ENCODE results near the gene F2R. TPM values are rescaled to one million over a fixed set of nuclear protein-coding genes. Genes with fewer than 3 reads are reported as not detected.

F2R gene
- total RNA-seq, 1 experiment from 2014 or later = 16.9 TPM

- 0 out of 2 replicates have a peak, but pooled peaks cover 5% of the 10 kb centered on the region for H3K4me1 ChIP-seq (ENCODE audit: insufficient read depth, low read length)
- H3K27me3 ChIP-seq (ENCODE audit: low read length) = no peaks in the 10 kb centered on the region
- H3K27ac ChIP-seq (ENCODE audit: low read length) = no peak overlapping the region
- CTCF ChIA-PET = no interaction called here
- H3K4me2 ChIP-seq (ENCODE audit: low read length) = no peak overlapping the region
- no peak for DNase-seq
- ATAC-seq = no peak
- H4K20me1 ChIP-seq (ENCODE audit: low read length) = no peaks in the 10 kb centered on the region
- H3K79me2 ChIP-seq (ENCODE audit: low read length) = no peaks in the 10 kb centered on the region
- H3K9me2 ChIP-seq (replicated peaks; ENCODE audit: low read length) = no peaks in the 10 kb centered on the region
- BruUV-seq (replicated peaks) = no TSS peak
- no peak overlapping the region for H3K9ac ChIP-seq (ENCODE audit: low read length)
- H3K36me3 ChIP-seq (ENCODE audit: low read depth, low read length) = no peaks in the 10 kb centered on the region
- H3K4me3 ChIP-seq (ENCODE audit: low read length) = no peak overlapping the region
- intact Hi-C loops (cut with micrococcal nuclease) = no loop called here
- POLR2A ChIA-PET (ENCODE audit: unreplicated experiment) = no interaction called here
- TF ChIP-seq CTCF (conservative IDR thresholded peaks at IDR 0.05; ENCODE audit: low read depth, low read length) = no peak
- no peak for TF ChIP-seq EZH2 (IDR thresholded peaks at IDR 0.05; ENCODE audit: low read length, unreplicated experiment)
- TF ChIP-seq EZH2phosphoT487 (IDR thresholded peaks at IDR 0.05; ENCODE audit: borderline replicate concordance, low read length) = no peak
- H3K9me3 ChIP-seq (ENCODE audit: low read length) = no peaks in the 10 kb centered on the region
- H3F3A ChIP-seq (ENCODE audit: low read length, unreplicated experiment) = no peaks in the 10 kb centered on the region
- no peak overlapping the region for H2AFZ ChIP-seq (ENCODE audit: low read length)
These were observed 45.4 kb upstream of the F2R start for GRCh38 chr5:76670508-76670907.

- Histone ChIP-seq H3K79me2 (ENCODE audit: low read length) (no peaks in the 10 kb centered on the region), H3K9me3 (ENCODE audit: low read length) (no peaks in the 10 kb centered on the region), H3K36me3 (ENCODE audit: low read depth, low read length) (no peaks in the 10 kb centered on the region), H3K4me3 (ENCODE audit: low read length) (no peak overlapping the region), H2AFZ (ENCODE audit: low read length) (0 out of 2 replicates have a peak overlapping the region, but pooled peaks have one; percentile 26), H3K9ac (ENCODE audit: low read length) (no peak overlapping the region), H3K27ac (ENCODE audit: low read length) (no peak overlapping the region), H3F3A (ENCODE audit: low read length, unreplicated experiment) (no peaks in the 10 kb centered on the region), H3K4me1 (ENCODE audit: insufficient read depth, low read length) (0 out of 2 replicates have a peak, but pooled peaks cover 5% of the 10 kb centered on the region), H3K9me2 (replicated peaks; ENCODE audit: low read length) (no peaks in the 10 kb centered on the region), H4K20me1 (ENCODE audit: low read length) (no peaks in the 10 kb centered on the region), H3K4me2 (ENCODE audit: low read length) (no peak overlapping the region), H3K27me3 (ENCODE audit: low read length) (no peaks in the 10 kb centered on the region)
- intact Hi-C loops (cut with micrococcal nuclease) = no loop called here
- ChIA-PET CTCF (no interaction called here), POLR2A (ENCODE audit: unreplicated experiment) (no interaction called here)
- DNase-seq = no peak
- TF ChIP-seq EZH2phosphoT487 (IDR thresholded peaks at IDR 0.05; ENCODE audit: borderline replicate concordance, low read length) = no peak
- TF ChIP-seq EZH2 (IDR thresholded peaks at IDR 0.05; ENCODE audit: low read length, unreplicated experiment) = no peak
- TF ChIP-seq CTCF (conservative IDR thresholded peaks at IDR 0.05; ENCODE audit: low read depth, low read length) = no peak
- BruUV-seq (replicated peaks) = no TSS peak
- ATAC-seq = peak; percentile 91
These were observed 43.7 kb upstream of the F2R start for GRCh38 chr5:76672242-76672641.

DNA sequence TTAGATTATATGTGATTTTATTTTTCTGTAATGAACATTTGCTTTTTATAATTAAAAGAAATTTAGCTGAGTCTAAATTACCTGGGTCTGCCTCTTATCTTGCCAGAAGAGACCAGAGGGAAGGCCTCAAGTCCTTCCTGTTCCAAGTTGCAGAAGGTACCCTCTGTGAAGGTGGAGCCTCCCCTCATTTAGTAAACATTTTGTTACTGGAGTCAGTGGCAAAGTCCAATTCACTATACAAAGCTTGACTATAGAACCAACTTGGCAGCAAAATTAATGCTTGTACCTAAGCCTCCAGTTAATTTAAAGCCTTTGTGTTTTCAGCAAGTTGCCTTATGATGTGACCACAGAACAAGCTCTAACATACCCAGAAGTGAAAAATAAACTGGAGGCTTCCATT is 42.8 kb upstream of the F2R start:
- H3K36me3 ChIP-seq (ENCODE audit: low read depth, low read length) = no peaks in the 10 kb centered on the region
- H4K20me1 ChIP-seq (ENCODE audit: low read length) = no peaks in the 10 kb centered on the region
- TF ChIP-seq EZH2 (IDR thresholded peaks at IDR 0.05; ENCODE audit: low read length, unreplicated experiment) (no peak), EZH2phosphoT487 (IDR thresholded peaks at IDR 0.05; ENCODE audit: borderline replicate concordance, low read length) (no peak), CTCF (conservative IDR thresholded peaks at IDR 0.05; ENCODE audit: low read depth, low read length) (no peak)
- H3K4me3 ChIP-seq (ENCODE audit: low read length) = no peak overlapping the region
- intact Hi-C loops (cut with micrococcal nuclease) = no loop called here
- POLR2A ChIA-PET (ENCODE audit: unreplicated experiment) = no interaction called here
- CTCF ChIA-PET = no interaction called here
- no peaks in the 10 kb centered on the region for H3K9me2 ChIP-seq (replicated peaks; ENCODE audit: low read length)
- no peak overlapping the region for H3K27ac ChIP-seq (ENCODE audit: low read length)
- no TSS peak for BruUV-seq (replicated peaks)
- no peak overlapping the region for H2AFZ ChIP-seq (ENCODE audit: low read length)
- H3K9ac ChIP-seq (ENCODE audit: low read length) = no peak overlapping the region
- H3K9me3 ChIP-seq (ENCODE audit: low read length) = no peaks in the 10 kb centered on the region
- H3K4me1 ChIP-seq (ENCODE audit: insufficient read depth, low read length) = 0 out of 2 replicates have a peak, but pooled peaks cover 5% of the 10 kb centered on the region
- no peaks in the 10 kb centered on the region for H3K79me2 ChIP-seq (ENCODE audit: low read length)
- DNase-seq (no peak), ATAC-seq (no peak)
- H3K4me2 ChIP-seq (ENCODE audit: low read length) = no peak overlapping the region
- H3K27me3 ChIP-seq (ENCODE audit: low read length) = no peaks in the 10 kb centered on the region
- no peaks in the 10 kb centered on the region for H3F3A ChIP-seq (ENCODE audit: low read length, unreplicated experiment)

Measured in PC-3 (cell line).